ENCODE measurements around the gene CAPN5. TPM values are rescaled to one million over a fixed set of nuclear protein-coding genes. Genes with fewer than 3 reads are reported as not detected.

Gene CAPN5
- 0.57 and 2.0 TPM in 2 replicates for total RNA-seq

GRCh38 chr11:77066229-77067042 is at the start of gene CAPN5:
Gene CAPN5 (plus strand): TSS chr11:77066971. CDS start chr11:77084887, 17,916 bp downstream.

GRCh38 chr11:77102246-77103210 is 35.8 kb downstream of the CAPN5 start, which contains the start of gene OMP:
Gene OMP (plus strand): TSS chr11:77102840. CDS start chr11:77102840, 0 bp downstream.

GRCh38 chr11:77127920-77128691 is 61.3 kb downstream of the CAPN5 start, which contains the start of gene MYO7A:
Gene MYO7A (plus strand): TSS chr11:77128246. CDS start chr11:77130635, 2,389 bp downstream.

Other genes with a start within 250 kb of the CAPN5 start
- 33.0 and 47.1 TPM in 2 replicates for gene ACER3, start 206.1 kb upstream of the CAPN5 start, total RNA-seq
- not detected in 2 replicates for gene B3GNT6, start 32.6 kb upstream of the CAPN5 start, total RNA-seq
- not detected in 2 replicates for gene OMP, start 35.9 kb downstream of the CAPN5 start, total RNA-seq
- gene MYO7A, start 61.3 kb downstream of the CAPN5 start, total RNA-seq = 0.30 and 0.70 TPM in 2 replicates
- not detected in 2 replicates for gene GDPD4, start 234.7 kb downstream of the CAPN5 start, total RNA-seq

Measured in hair follicular keratinocyte (primary cell).